HG03457 (cell line): ENCODE results near the gene LHX5.

ENCODE experiments used
- ATAC-seq: cut with Tn5 transposase; IDR thresholded peaks from one replicate; pipeline ENCODE4 v1.9.1; 2021; ENCODE audit warnings: moderate number of reproducible peaks; ENCODE audit not compliant: unreplicated experiment

The LHX5 gene

DNA sequence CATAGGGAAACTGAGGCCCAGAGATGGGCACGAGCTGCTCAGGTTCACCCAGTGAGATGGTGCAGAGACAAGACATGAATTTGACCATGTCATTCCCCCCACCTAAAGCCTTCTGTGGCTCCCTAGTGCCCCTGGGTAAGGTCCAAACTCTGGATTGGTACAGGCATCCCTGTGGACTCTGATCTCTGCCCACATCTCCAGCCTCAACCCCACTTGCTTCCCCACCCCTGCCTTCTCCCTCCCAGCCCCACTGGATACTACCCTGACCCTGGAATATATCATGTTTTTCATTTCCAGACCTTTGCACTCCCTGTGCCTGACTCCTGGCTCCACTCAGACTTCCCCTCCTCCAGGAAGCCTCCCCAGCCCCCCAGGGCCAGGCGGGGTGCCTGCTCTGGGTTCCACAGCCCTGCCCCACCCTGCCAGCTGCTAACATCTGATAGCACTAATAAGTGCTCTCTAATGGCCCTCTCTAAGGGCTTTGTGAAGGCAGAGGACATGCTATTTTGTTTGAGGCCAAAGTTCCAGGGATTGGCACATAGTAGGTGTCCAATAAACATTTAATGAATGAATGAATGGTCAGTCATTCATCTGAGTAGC is 50.6 kb downstream of the LHX5 start:
- ATAC-seq: no peak

DNA sequence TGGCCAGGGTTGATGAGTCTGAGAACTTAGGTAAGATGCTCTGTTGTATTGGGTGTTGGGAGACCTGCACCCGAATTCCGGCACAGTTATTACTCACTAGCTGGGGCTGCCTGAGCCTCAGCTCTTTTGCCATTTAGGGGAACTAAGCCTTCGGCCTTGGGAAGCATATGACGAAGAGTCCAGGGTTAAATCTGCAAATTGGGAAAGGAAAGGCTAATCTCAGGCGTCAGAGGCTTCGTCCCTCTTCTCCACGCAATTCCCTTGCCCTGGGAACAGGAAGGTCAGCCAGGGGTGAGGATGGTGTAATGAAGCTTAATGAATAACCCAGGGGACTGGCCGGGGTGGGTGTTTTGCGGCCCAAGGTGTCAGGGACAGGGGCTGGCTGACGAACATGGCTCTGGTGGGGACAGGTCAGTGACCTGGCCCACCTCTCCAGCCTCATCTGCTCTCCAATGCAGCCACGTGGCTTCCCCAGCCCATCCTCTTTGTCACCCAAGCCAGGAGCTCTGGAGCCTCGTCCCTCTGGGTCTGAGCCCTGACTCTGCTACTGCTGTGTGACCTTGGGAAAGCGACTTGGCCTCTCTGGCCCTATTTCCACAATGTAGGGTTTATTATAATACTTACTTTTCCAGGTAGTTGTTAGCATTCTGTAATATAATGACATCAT is 53.3 kb downstream of the LHX5 start:
- ATAC-seq: no peak

DNA sequence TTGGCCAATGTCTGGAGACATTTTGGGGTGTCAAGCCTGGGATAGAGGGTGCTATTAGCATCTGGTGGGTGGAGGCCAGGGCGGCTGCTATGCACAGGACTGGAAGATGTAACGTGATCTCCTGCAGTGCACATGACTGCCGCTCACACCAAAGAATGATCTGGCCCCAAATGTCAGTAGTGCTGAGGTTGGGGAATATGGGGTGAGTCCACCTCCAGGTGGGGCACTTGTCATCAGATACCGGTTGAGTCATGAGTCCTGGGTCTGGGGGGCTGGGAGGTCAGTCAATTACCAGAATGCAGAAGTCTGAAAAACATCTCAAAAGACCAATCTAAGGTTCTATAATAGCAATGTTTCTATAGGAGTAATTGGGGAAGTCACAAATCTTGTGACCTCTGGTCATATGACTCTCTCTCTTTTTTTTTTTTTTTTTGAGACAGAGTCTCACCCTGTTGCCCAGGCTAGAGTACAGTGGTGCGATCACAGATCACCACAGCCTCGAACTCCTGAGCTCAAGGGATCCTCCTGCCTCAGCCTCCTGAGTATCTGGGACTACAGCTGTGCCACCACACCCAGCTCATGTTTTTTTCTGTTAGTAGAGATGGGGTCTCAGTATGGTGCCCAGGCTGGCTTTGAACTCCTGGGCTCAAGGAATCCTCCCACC is 55.4 kb downstream of the LHX5 start:
- ATAC-seq: no peak

DNA sequence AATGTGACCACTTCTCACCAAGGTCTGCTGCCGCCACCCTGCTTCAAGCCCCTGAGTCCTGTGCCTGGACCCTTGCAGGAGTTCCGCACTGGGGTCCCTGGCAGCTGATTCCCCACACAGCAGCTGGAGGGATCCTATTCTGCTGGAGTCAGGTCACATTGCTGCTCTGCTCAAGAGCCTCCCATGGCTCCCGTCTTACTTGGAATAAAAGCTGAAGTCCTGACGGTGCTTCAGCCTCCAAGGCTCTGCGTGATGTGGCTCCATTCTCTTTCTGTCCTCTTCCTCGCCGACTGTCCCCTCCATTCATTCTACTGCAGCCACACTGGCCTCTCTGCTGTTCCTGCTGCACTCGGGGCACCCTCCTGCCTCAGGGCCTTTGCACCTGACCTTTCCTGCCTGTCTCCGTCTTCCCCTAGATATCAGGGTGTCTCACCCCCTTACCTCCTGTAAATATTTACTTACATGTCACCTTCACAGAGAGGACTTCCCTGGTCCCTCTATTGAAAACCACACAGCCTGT is 57.1 kb downstream of the LHX5 start:
- no peak for ATAC-seq

DNA sequence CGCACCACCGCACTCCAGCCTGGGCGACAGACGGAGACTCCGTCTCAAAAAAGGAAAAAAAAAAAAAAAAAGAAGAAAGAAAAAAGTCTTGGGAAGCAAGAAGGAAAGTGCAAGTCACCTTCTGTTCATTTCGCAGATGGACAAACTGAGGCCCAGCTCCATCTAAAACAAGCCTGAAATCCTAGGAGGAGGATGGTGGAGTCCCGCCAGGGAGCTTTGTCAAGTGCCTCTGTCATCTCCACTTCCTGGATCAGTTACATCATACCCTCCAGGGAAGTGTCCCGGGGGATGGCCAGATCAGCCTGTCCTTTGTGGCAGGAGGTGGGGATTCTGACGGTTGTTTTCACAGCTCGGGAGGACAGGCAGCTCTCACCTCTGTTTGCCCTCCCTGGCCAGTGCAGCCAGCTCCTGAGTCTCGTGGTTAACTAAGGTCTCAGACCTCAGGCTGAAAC is 58.2 kb downstream of the LHX5 start:
- ATAC-seq: no peak
